ENCODE results near the gene DMRT3.

GRCh38 chr9:950139-950538 is 26.3 kb upstream of the DMRT3 start:
- no peak for TF ChIP-seq CTCF (IDR thresholded peaks at IDR 0.05; ENCODE audit: borderline replicate concordance, extremely low read depth, low read length, poor library complexity, severe bottlenecking)
- no peak for TF ChIP-seq EZH2 (IDR thresholded peaks at IDR 0.05; ENCODE audit: borderline replicate concordance, low read depth, low read length, severe bottlenecking)
